Cardiac muscle cell (in vitro differentiated cells and primary cell): Measurements from ENCODE around the gene TSGA10. TPM values are rescaled to one million over a fixed set of nuclear protein-coding genes. Genes with fewer than 3 reads are reported as not detected.

ENCODE experiments used
- DNase-seq, 2 donors: peaks; one replicate each; pipeline versions ENCODE4 v3.0.0 to v3.0.0-alpha.2; 2010 to 2017; ENCODE audit warnings: low read depth in 1 of 2, low spot score in 1 of 2
- H3K27ac ChIP-seq: fragments of 200-600 bp; sonication (generic); 2 replicates; pipeline ENCODE4 v1.5.1; 2016
- H3K27me3 ChIP-seq: fragments of 200-600 bp; sonication (generic); 2 replicates; pipeline ENCODE4 v1.6.0; 2016; ENCODE audit warnings: control low read depth
- H3K36me3 ChIP-seq: fragments of 200-600 bp; sonication (generic); 2 replicates; pipeline ENCODE4 v1.5.1; 2016; ENCODE audit warnings: control low read depth
- H3K4me1 ChIP-seq: fragments of 200-600 bp; sonication (generic); 2 replicates; pipeline ENCODE4 v1.8.1; 2017; ENCODE audit warnings: low read depth, mild to moderate bottlenecking, mixed run types
- H3K4me3 ChIP-seq: fragments of 200-600 bp; sonication (generic); 2 replicates; pipeline ENCODE4 v1.5.1; 2016; ENCODE audit warnings: mild to moderate bottlenecking
- H3K9me3 ChIP-seq: fragments of 200-600 bp; sonication (generic); 2 replicates; pipeline ENCODE4 v1.5.1; 2017; ENCODE audit warnings: low read depth, mild to moderate bottlenecking, control low read depth
- CTCF ChIP-seq: IDR thresholded peaks from 2 replicates; pipeline ENCODE4 v1.5.1; 2012; ENCODE audit warnings: low read depth, mild to moderate bottlenecking, low read length
- polyA plus RNA-seq: library from polyadenylated mRNA; unstranded; fragments of >200 nt; fragmentation: Nextera tagmentation; extraction: Ambion mirVana; gene quantifications from 2 replicates; pipeline ENCODE4 v1.2.1, GENCODE V29; 2016
- total RNA-seq: library from RNA; depleted of rRNA; stranded (reverse); fragments of >200 nt; gene quantifications from 2 replicates; pipeline ENCODE4 v1.2.3, GENCODE V29; 2016

The TSGA10 gene
- total and polyA plus RNA-seq, 2 experiments from 2014 or later, result 7.3 to 7.8 TPM

GRCh38 chr2:99180755-99181623 is 26.2 kb upstream of the TSGA10 start, which contains the start of the genes MITD1 and MRPL30:
Gene MITD1, minus strand, starts transcription at chr2:99181058. Its CDS starts 77 bp downstream, at chr2:99180981.
Gene MRPL30, plus strand, starts transcription at chr2:99181184. Its CDS starts 5,020 bp downstream, at chr2:99186204.
- DNase-seq, result peak; percentile 96 to 97
- Histone ChIP-seq H3K4me3 (peak within 1 kb of the TSS; percentile 90), H3K9me3 (no peaks in the 10 kb centered on the region), H3K4me1 (peaks cover 10% of the 10 kb centered on the region), H3K27ac (peak within 1 kb of the TSS; percentile 95), H3K36me3 (no peaks in the 10 kb centered on the region), H3K27me3 (no peaks in the 10 kb centered on the region)
- no peak for TF ChIP-seq CTCF

- Histone ChIP-seq H3K27me3 (no peaks in the 10 kb centered on the region), H3K9me3 (no peaks in the 10 kb centered on the region), H3K4me1 (no peaks in the 10 kb centered on the region), H3K27ac (no peak overlapping the region), H3K36me3 (peaks cover 26% of the 10 kb centered on the region), H3K4me3 (no peak overlapping the region)
- no peak for DNase-seq
- TF ChIP-seq CTCF, result no peak
Observed at GRCh38 chr2:99171377-99172140, 16.8 kb upstream of the TSGA10 start.

- Histone ChIP-seq H3K4me3 (no peak overlapping the region), H3K9me3 (no peaks in the 10 kb centered on the region), H3K4me1 (no peaks in the 10 kb centered on the region), H3K27me3 (no peaks in the 10 kb centered on the region), H3K27ac (no peak overlapping the region), H3K36me3 (peaks cover 26% of the 10 kb centered on the region)
- DNase-seq, result no peak
- no peak for TF ChIP-seq CTCF
Observed at GRCh38 chr2:99169534-99169933, 14.8 kb upstream of the TSGA10 start.

GRCh38 chr2:99166218-99166617 is 11.5 kb upstream of the TSGA10 start:
- no peak overlapping the region for H3K4me3 ChIP-seq
- DNase-seq, result no peak
- H3K36me3 ChIP-seq, result peaks cover 19% of the 10 kb centered on the region
- H3K27ac ChIP-seq, result no peak overlapping the region
- H3K9me3 ChIP-seq, result no peaks in the 10 kb centered on the region
- no peak for TF ChIP-seq CTCF
- H3K4me1 ChIP-seq, result no peaks in the 10 kb centered on the region
- H3K27me3 ChIP-seq, result no peaks in the 10 kb centered on the region

GRCh38 chr2:99159594-99159993 is 4.9 kb upstream of the TSGA10 start:
- peaks cover 5% of the 10 kb centered on the region for H3K4me1 ChIP-seq
- no peak overlapping the region for H3K4me3 ChIP-seq
- no peak for TF ChIP-seq CTCF
- H3K27me3 ChIP-seq, result no peaks in the 10 kb centered on the region
- H3K36me3 ChIP-seq, result peaks cover 2% of the 10 kb centered on the region
- no peak overlapping the region for H3K27ac ChIP-seq
- no peaks in the 10 kb centered on the region for H3K9me3 ChIP-seq
- DNase-seq, result no peak
